T47D (cell line): ENCODE measurements around the gene CYB561D2.

ENCODE experiments used
- DNase-seq, 2 experiments: peaks; one replicate each; pipeline versions ENCODE4 v3.0.0 to v3.0.0-alpha.2; 2011 to 2012; ENCODE audit warnings: low read depth in 1 of 2, low spot score in 1 of 2
- JUND ChIP-seq: IDR thresholded peaks from 2 replicates; pipeline ENCODE4 v1.6.1; 2012; ENCODE audit warnings: low read depth
- in situ Hi-C: cut with HindIII; loops from 2 replicates; pipeline ENCODE4 v1.10.0; 2016; ENCODE audit warnings: low sequenced_read_pairs, low pct_unique_long_range_greater_than_20kb

The CYB561D2 gene

DNA sequence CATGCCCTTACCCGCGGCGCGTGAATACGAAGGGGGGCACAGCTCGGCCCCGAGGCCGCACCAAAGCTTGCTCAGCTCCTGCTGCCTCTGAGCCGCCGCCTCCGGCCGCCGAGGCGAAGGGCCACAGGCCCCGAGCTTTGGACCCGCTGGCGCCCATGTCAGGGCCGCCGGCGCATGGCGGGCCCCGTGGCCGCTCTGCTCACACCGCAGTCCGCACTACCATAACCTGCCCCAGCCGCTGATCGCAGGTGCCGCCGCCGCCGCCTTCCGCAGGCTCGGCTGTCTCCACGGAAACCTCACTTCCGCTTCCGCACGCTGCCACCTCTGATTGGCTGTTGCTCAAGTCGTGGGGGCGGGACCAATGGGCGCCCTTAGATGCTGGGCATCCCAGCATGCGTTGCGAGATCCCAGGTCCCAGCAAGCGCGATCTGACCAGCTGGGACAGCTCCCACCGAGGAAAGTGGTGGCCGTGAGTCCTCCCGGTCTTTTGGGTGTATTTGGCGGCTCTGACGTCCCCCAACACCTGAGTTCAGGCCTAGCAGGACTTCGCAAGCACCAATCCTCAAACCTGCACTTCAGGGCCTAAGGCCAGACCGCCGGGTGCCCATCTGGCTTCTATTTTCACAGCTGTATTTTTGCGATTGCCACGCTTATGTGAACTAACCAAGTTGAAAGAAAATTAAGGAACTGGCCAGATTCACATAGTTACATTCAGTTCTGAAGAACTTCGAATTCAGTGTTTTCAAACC, 22.5 kb upstream of the CYB561D2 start, which contains the start of gene TUSC2:
Gene TUSC2, minus strand, starts transcription at position 281 of the 749 bp plus-strand sequence. Its CDS starts 124 bp downstream, at position 157.
- peak; percentile 95 to 96 for DNase-seq
- no peak for TF ChIP-seq JUND
- in situ Hi-C loops, result no loop called here

DNA sequence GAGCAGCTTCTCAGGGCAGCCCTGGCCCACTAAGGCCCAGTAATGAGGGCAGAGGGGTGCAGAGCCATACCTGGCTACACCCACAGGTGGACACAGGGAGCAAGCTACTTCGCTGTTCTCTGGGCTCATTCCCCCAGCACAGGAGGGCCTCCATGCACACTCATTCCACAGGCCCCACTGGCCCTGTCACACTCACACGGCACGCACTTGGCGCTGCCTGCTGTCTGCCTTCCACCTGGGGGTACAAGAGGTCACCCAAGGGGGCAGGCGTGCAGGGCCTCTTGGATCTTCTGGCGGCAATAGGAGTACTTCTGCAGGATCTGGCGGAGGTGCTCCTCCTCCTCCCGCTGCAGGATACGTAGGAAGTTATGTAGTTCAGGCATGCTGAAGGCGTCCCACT, 20.3 kb upstream of the CYB561D2 start:
- in situ Hi-C loops, result no loop called here
- no peak for DNase-seq
- TF ChIP-seq JUND, result no peak

DNA sequence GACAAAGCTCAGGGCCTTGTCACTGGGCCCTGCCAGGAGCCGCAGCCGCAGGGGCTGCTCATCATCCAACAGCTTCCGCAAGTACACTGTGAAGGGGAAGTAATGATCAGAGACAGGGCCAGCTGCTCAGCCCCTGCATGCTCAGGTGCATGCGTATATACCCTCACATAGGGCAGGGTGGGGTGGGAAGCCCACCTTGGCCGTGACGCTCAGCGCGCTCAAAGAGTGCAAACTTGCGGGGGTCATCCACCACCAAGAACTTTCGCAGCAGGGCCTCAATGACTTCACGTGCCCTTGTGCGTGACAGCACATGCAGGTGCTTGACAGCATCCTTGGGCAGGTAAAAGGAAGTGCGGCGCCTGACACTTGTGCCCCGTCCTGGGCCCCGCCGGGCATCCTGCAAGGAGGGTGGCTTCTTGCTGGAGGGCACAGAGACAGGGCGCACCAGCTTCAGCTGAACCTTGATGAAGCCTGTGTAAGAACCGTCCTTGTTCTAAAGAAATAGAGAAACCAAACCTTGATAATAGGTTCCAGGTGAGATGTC, 19.2 kb upstream of the CYB561D2 start:
- in situ Hi-C loops, result no loop called here
- no peak for TF ChIP-seq JUND
- DNase-seq, result no peak

DNA sequence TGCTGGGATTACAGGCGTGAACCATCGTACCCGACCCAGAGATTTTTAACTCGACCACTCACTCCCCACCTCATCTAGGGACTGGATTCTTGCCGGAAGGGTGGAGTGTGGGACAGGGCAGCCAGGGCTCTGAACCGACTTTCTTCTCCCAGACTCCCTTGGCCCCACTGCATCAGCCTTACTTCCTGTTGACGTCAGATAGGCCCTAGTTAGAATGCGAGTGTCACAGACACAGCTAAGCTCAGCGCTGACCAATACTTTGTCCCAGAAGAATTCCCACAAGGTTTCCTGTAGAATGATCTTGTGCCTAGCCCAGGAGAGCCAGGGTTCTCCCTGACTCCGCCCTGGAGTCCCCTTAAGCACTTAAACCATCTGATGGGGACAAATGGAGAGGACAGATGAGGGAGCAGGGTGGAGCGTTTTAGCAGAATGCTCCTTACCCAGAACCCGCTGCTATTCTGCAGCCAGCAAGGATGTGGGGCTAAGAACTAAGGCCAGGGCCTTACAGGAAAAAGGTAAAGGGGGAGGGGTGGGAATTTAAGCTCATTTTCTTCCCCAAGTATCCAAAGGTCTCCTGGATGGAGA, 16.8 kb upstream of the CYB561D2 start:
- TF ChIP-seq JUND, result no peak
- no peak for DNase-seq
- in situ Hi-C loops, result no loop called here

DNA sequence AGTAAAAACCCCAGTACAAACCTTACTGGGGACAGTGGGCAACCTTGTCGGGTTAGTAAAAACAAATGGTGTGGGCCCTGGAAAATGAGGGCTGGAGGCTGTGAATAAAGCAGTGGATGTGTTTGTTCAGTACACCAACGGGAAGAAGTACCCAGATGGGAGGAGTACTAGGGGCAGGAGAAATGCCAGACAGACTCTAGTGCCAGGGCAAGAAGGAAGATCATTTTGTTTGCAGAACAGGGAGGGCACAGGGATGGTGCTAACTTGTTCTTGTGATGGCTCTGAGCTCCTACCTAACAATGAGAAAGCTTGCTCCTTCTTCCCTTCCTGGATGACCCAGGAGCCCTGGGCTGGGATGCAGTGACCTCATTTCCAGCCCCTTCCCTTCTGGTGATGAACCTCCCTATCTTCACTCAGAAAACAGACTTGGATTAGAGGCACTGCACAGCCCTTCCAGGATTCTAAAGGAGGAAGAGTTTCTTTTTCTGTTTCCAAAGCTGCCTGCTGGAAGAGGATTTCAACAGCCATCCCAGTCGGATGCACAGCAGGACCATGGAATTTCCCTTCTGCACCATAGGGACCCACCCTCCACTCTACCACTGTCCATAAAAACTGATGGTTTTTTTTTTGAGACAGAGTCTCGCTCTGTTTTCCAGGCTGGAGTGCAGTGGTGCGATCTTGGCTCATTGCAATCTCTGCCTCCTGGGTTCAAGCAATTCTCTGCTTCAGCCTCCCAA, 16.2 kb upstream of the CYB561D2 start:
- no peak for TF ChIP-seq JUND
- in situ Hi-C loops, result no loop called here
- DNase-seq, result no peak

DNA sequence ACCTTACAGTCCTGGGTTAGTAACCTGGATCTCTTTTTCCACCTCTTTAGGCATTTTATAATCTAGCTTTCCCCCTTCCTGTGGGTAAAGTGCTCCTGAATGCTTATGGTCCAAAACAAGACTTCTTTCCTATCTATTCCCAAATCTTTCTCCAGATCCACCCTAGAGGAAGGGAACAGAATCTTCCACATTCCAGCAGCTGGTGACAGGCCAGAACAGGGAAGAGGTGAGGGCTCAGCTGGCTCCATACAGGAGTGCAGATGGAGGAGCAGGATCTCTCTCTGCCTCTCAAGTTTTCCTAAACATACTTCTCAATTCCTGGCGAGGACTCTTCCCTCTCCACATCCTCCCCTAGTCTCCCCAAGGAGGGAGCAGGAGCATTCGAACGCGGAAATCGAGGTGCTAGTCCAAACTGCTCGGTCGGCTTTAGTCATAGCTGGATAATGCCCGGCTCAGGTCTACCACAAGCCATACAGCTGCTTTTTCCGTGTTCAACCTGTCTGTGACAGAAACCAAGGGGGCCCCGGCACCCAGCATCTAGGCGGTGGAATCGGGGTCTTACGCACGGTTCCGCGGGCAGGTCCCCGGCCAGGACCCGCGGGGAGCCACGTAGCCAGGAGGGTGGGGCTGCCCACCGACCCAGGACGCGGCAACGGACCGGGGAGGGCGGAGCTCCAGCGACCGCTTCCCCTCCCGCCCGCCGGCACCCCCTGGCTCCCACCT, 14.0 kb upstream of the CYB561D2 start:
- in situ Hi-C loops, result no loop called here
- DNase-seq, result peak in 1 of 2 experiments; percentile 58
- TF ChIP-seq JUND, result no peak

DNA sequence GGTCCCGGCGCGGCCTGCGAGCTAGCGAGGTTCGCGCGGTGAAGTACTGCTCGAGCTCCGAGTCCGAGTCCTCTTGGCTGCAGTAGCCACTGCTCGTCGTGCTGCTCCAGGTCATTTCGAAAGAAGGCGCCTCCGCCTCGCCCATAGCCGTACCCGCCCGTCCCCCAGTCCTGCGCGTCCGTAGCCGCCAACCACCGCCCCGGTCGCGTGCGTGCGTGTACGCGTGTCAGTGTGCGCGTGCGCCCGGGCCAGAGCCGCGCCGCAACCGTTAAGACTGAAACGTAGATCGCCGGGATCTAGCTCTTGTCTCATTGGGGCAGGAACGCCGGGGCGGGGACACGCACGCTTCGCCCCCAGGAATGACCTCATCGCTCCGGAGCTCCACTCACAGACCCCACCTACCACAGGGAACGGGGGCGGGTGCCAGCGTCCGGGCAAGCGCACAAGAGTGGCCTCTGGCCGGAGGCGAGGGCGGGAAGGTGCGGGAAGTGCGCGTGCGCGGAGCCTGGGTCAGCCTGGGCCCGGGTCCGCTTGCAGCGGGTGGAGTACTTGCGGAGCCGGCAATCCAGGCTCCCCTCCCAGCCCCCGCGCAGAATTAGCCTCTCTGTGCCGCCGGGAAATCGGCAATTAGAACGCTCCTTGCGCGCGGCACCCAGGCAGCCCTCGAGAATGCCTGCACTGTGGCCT, 13.3 kb upstream of the CYB561D2 start:
- in situ Hi-C loops, result no loop called here
- peak; percentile 97 to 98 for DNase-seq
- TF ChIP-seq JUND, result no peak

DNA sequence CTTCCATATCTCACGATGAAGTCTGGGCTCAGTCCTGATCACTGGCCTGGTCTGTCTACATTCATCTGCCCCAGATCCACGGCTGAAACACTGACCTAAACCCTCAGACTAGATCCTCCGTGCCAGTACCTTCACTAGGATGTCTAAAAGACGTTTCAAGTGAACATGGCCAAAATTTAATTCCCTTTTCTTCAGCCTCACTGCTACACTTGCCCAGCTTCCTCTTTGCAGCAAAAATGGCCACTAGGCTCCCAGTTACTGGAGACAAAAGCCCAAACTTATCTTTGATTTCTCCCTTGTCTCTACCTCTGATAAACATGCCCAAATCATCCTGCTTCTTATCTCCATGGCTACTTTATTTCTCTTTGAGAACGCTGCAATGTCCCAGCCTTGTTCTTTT, 11.7 kb upstream of the CYB561D2 start:
- in situ Hi-C loops, result no loop called here
- no peak for TF ChIP-seq JUND
- no peak for DNase-seq

DNA sequence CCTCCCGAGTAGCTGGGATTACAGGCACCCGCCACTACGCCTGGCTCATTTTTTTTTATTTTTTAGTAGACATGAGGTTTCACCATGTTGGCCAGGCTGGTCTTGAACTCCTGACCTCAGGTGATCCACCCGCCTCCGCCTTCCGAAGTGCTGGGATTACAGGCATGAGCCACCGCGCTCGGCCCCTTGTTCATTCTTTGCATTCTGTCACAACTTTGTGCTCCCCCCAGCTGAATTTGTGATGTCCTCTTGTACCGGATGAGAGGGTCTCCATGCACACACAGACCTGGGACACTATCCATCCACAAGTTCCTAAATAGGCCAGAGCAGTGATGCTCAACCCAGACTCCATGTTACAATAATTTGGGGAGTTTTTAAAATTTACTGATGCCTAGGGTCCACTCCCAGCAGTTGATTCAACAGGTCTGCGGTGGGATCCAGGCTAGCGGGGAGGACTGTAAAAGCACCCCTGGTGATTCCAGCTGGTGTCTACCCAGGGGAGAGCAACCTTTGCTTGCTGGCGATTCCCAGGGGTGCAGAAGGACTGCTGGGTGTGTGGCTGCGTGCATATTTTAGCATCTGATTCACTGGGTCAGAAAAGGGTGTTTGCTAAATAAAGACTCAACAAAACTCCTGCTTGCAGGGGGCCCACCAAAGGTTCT, 11.0 kb upstream of the CYB561D2 start:
- TF ChIP-seq JUND, result no peak
- DNase-seq, result no peak
- in situ Hi-C loops, result no loop called here

DNA sequence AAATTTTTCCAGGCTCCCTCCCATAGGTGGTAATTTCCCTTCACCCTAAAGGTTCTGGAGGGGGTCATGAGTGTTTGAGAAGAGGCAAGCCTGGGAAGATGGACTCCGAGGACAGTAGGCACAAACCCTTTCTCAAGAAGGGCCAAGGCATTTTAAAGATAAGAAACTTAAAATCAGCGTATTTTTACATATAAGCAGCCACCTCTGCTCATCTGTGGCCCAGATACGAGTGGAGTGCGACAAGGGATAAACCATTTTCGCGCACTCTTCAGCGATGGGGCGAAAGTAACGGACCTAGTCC, 10.6 kb upstream of the CYB561D2 start:
- DNase-seq, result no peak
- in situ Hi-C loops, result no loop called here
- no peak for TF ChIP-seq JUND

DNA sequence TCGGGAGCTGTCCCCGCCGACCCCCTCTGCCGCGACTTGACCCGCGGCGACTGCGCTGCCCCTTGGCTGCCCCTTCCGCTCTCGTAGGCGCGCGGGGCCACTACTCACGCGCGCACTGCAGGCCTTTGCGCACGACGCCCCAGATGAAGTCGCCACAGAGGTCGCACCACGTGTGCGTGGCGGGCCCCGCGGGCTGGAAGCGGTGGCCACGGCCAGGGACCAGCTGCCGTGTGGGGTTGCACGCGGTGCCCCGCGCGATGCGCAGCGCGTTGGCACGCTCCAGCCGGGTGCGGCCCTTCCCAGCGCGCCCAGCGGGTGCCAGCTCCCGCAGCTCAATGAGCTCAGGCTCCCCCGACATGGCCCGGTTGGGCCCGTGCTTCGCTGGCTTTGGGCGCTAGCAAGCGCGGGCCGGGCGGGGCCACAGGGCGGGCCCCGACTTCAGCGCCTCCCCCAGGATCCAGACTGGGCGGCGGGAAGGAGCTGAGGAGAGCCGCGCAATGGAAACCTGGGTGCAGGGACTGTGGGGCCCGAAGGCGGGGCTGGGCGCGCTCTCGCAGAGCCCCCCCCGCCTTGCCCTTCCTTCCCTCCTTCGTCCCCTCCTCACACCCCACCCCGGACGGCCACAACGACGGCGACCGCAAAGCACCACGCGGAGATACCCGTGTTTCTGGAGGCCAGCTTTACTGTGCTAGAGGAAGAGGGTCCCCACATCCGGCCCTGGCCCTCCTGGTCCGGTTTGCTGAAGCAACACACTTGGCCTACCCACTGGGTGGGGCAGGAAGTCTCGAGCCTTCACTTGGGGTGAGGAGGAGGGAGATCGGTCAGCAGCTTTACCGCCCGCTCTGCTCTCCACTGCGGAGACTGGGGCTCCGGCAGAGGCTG, 10.0 kb upstream of the CYB561D2 start, which contains the start of gene RASSF1:
Gene RASSF1, minus strand, starts transcription at position 389 of the 882 bp plus-strand sequence. Its CDS starts 31 bp downstream, at position 358.
- DNase-seq, result no peak
- no peak for TF ChIP-seq JUND
- in situ Hi-C loops, result no loop called here
